ENCODE measurements around the gene PTCHD4. TPM values are rescaled to one million over a fixed set of nuclear protein-coding genes. Genes with fewer than 3 reads are reported as not detected.

Gene PTCHD4
- total RNA-seq, 1 donor from 2014 or later: 11.4 TPM

DNA sequence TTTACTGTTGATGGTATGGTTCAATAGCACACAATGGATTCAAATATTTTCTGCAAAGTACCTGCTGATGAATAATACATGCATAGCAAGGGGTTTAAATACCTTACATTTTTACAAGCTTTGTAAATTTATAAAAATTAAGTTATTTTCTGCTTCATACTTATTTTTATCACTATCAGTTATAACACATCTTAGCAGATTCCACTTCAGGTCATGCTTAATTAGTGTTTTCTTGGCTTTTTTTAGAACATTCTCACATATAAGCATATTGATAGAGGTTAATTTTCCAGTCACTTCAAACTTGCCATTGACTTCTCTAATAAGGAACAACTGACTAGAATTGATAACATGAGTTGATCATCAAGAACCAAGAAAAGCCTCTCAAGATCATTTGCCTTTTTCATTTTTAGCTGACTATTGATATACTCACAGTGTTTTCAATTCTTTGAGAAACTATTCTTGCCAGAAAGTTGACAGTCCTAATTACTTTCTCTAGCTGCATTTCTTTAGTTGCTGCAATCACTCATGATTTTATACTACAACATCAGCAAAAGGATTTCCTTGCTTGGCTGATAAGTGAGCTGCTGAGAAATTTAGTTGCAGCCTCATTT lies 25.8 kb downstream of the PTCHD4 start:
- no peaks in the 10 kb centered on the region for H3K27me3 Mint-ChIP-seq (ENCODE audit: low read depth, unreplicated experiment)
- peaks cover 10% of the 10 kb centered on the region for H3K4me1 Mint-ChIP-seq (ENCODE audit: low read depth, unreplicated experiment)
- Histone ChIP-seq H4K20me1 (ENCODE audit: insufficient read depth, low read length) (peaks cover 41% of the 10 kb centered on the region), H3K4me3 (ENCODE audit: insufficient read depth, low read depth, low read length) (no peak overlapping the region), H3K9me3 (ENCODE audit: insufficient read depth, low read depth, low read length) (no peaks in the 10 kb centered on the region), H2AFZ (ENCODE audit: low read depth, low read length) (no peak overlapping the region), H3K36me3 (ENCODE audit: insufficient read depth, low read length) (no peaks in the 10 kb centered on the region), H3K27me3 (ENCODE audit: insufficient read depth, low read length) (no peaks in the 10 kb centered on the region), H3K4me1 (ENCODE audit: insufficient read depth, low read length) (no peaks in the 10 kb centered on the region), H3K4me2 (ENCODE audit: low read length) (no peak overlapping the region), H3K27ac (ENCODE audit: low read depth, low read length) (no peak overlapping the region), H3K79me2 (ENCODE audit: insufficient read depth, low read length) (peaks cover 3% of the 10 kb centered on the region), H3K9ac (ENCODE audit: low read length) (no peak overlapping the region)
- FAIRE-seq (no peak), DNase-seq (ENCODE audit: low read depth) (no peak)
- H3K9me3 Mint-ChIP-seq (ENCODE audit: unreplicated experiment): no peaks in the 10 kb centered on the region
- H3K27ac Mint-ChIP-seq (ENCODE audit: unreplicated experiment): no peak overlapping the region
- H3K4me3 Mint-ChIP-seq (ENCODE audit: unreplicated experiment): no peak overlapping the region
- peaks cover 6% of the 10 kb centered on the region for H3K36me3 Mint-ChIP-seq (ENCODE audit: low read depth, unreplicated experiment)
- TF ChIP-seq, protein P1, sequence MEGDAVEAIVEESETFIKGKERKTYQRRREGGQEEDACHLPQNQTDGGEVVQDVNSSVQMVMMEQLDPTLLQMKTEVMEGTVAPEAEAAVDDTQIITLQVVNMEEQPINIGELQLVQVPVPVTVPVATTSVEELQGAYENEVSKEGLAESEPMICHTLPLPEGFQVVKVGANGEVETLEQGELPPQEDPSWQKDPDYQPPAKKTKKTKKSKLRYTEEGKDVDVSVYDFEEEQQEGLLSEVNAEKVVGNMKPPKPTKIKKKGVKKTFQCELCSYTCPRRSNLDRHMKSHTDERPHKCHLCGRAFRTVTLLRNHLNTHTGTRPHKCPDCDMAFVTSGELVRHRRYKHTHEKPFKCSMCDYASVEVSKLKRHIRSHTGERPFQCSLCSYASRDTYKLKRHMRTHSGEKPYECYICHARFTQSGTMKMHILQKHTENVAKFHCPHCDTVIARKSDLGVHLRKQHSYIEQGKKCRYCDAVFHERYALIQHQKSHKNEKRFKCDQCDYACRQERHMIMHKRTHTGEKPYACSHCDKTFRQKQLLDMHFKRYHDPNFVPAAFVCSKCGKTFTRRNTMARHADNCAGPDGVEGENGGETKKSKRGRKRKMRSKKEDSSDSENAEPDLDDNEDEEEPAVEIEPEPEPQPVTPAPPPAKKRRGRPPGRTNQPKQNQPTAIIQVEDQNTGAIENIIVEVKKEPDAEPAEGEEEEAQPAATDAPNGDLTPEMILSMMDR (IDR thresholded peaks at IDR 0.05; ENCODE audit: insufficient read depth, low read depth, low read length): no peak
- no peak for TF ChIP-seq EZH2 (IDR thresholded peaks at IDR 0.05; ENCODE audit: insufficient read depth, low read length)

- Mint-ChIP-seq H3K9me3 (ENCODE audit: unreplicated experiment) (no peaks in the 10 kb centered on the region), H3K4me1 (ENCODE audit: low read depth, unreplicated experiment) (peaks cover 10% of the 10 kb centered on the region), H3K4me3 (ENCODE audit: unreplicated experiment) (no peak overlapping the region), H3K27me3 (ENCODE audit: low read depth, unreplicated experiment) (no peaks in the 10 kb centered on the region), H3K36me3 (ENCODE audit: low read depth, unreplicated experiment) (peaks cover 8% of the 10 kb centered on the region), H3K27ac (ENCODE audit: unreplicated experiment) (no peak overlapping the region)
- no peak for FAIRE-seq
- TF ChIP-seq, protein P1 (IDR thresholded peaks at IDR 0.05; ENCODE audit: insufficient read depth, low read depth, low read length): no peak
- no peak for TF ChIP-seq EZH2 (IDR thresholded peaks at IDR 0.05; ENCODE audit: insufficient read depth, low read length)
- H3K36me3 ChIP-seq (ENCODE audit: insufficient read depth, low read length): no peaks in the 10 kb centered on the region
- peaks cover 44% of the 10 kb centered on the region for H4K20me1 ChIP-seq (ENCODE audit: insufficient read depth, low read length)
- no peak overlapping the region for H3K27ac ChIP-seq (ENCODE audit: low read depth, low read length)
- no peaks in the 10 kb centered on the region for H3K9me3 ChIP-seq (ENCODE audit: insufficient read depth, low read depth, low read length)
- H3K4me3 ChIP-seq (ENCODE audit: insufficient read depth, low read depth, low read length): no peak overlapping the region
- no peak overlapping the region for H3K9ac ChIP-seq (ENCODE audit: low read length)
- H2AFZ ChIP-seq (ENCODE audit: low read depth, low read length): no peak overlapping the region
- DNase-seq (ENCODE audit: low read depth): no peak
- H3K4me2 ChIP-seq (ENCODE audit: low read length): no peak overlapping the region
- no peaks in the 10 kb centered on the region for H3K4me1 ChIP-seq (ENCODE audit: insufficient read depth, low read length)
- H3K27me3 ChIP-seq (ENCODE audit: insufficient read depth, low read length): no peaks in the 10 kb centered on the region
- H3K79me2 ChIP-seq (ENCODE audit: insufficient read depth, low read length): peaks cover 3% of the 10 kb centered on the region
These were observed 26.8 kb downstream of the PTCHD4 start for GRCh38 chr6:48084201-48084600.

- FAIRE-seq (no peak), DNase-seq (ENCODE audit: low read depth) (no peak)
- Mint-ChIP-seq H3K36me3 (ENCODE audit: low read depth, unreplicated experiment) (peaks cover 10% of the 10 kb centered on the region), H3K9me3 (ENCODE audit: unreplicated experiment) (peaks cover 3% of the 10 kb centered on the region), H3K4me3 (ENCODE audit: unreplicated experiment) (no peak overlapping the region), H3K27ac (ENCODE audit: unreplicated experiment) (no peak overlapping the region), H3K4me1 (ENCODE audit: low read depth, unreplicated experiment) (peaks cover 20% of the 10 kb centered on the region), H3K27me3 (ENCODE audit: low read depth, unreplicated experiment) (no peaks in the 10 kb centered on the region)
- H3K27ac ChIP-seq (ENCODE audit: low read depth, low read length): no peak overlapping the region
- H3K4me1 ChIP-seq (ENCODE audit: insufficient read depth, low read length): no peaks in the 10 kb centered on the region
- H3K9me3 ChIP-seq (ENCODE audit: insufficient read depth, low read depth, low read length): no peaks in the 10 kb centered on the region
- H3K36me3 ChIP-seq (ENCODE audit: insufficient read depth, low read length): no peaks in the 10 kb centered on the region
- H3K4me3 ChIP-seq (ENCODE audit: insufficient read depth, low read depth, low read length): no peak overlapping the region
- no peak overlapping the region for H3K4me2 ChIP-seq (ENCODE audit: low read length)
- H3K79me2 ChIP-seq (ENCODE audit: insufficient read depth, low read length): peaks cover 3% of the 10 kb centered on the region
- H4K20me1 ChIP-seq (ENCODE audit: insufficient read depth, low read length): peaks cover 30% of the 10 kb centered on the region
- TF ChIP-seq, protein P1 (IDR thresholded peaks at IDR 0.05; ENCODE audit: insufficient read depth, low read depth, low read length): no peak
- no peak for TF ChIP-seq EZH2 (IDR thresholded peaks at IDR 0.05; ENCODE audit: insufficient read depth, low read length)
- no peaks in the 10 kb centered on the region for H3K27me3 ChIP-seq (ENCODE audit: insufficient read depth, low read length)
- H2AFZ ChIP-seq (ENCODE audit: low read depth, low read length): no peak overlapping the region
- no peak overlapping the region for H3K9ac ChIP-seq (ENCODE audit: low read length)
These were observed 30.6 kb downstream of the PTCHD4 start for GRCh38 chr6:48080227-48081009.
